Hematopoietic multipotent progenitor cell treated with erythropoietin and hydrocortisone succinate and interleukin-3 and kit ligand, for 8 days (in vitro differentiated cells): ENCODE data around the gene IGSF23.

Experiments used
- DNase-seq: peaks from one replicate; pipeline ENCODE4 v3.0.0-alpha.2; 2015

IGSF23 gene, protein sequence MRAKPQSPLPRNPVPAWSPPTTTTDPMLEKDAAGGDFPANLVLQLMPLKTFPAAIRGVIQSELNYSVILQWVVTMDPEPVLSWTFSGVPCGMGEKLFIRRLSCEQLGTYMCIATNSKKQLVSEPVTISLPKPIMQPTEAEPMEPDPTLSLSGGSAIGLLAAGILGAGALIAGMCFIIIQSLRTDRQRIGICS

DNA sequence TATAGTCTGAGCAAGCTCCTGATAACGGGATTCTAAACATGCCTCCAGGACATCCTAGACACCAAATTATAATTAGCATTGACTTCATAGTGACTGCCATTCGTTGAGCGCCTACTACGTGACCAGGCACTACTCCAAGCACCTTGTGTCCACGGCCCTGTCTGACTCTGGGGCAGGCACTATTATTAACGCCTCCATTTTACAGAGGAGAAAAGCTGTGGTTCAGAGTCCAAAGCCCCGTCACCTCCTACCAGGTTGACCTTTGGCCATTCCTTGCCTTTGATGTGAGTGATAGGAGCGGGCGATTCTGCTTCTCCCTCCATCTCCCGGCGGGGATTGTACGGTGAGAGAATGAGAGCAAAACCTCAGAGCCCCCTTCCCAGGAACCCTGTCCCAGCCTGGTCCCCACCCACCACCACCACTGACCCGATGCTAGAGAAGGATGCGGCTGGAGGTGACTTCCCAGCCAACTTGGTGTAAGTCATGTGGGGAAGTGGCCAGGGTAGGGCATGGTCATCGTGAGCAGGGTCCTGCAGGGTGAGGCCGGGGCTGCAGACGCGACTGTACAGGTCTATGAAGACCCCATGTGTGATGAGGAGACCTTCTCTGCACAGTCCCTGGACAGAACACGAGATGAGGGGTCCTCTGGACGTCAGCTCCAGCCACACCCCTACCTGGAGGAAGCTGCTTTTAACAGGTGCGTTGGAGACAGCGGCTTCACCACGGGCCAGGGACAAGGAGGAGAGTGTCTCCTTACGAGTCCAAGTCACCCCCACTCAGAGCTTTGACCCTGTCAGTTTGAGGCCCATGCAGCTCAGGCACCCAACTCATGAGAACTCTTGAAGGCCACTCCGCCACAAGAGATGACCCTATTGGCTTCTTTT is at the start of gene IGSF23:
Gene IGSF23 (plus strand): TSS at position 269 of the 884 bp plus-strand sequence. CDS start 83 bp downstream, at position 352.
- no peak for DNase-seq

- DNase-seq, result no peak
Observed at GRCh38 chr19:44566984-44567383, 46.4 kb upstream of the IGSF23 start.

GRCh38 chr19:44567745-44568144 is 45.6 kb upstream of the IGSF23 start:
- DNase-seq, result no peak

DNA sequence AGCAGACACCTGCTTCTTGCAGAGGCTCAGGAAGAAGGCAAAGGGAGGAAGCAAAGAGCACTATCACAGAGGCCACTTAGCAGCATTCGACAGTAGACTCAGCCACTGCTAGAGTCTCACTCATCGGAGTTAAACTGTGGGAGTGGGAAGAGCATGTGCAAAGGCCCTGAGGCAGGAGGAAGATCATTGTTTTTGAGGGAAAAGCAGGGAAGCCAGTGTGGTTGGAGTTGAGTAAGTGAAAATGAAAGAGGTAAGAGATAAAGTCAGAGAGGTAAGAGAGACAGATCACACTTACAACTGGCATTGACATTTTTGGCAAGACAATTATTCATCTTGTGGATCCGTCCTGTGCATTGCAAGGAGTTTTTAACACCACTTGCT is 42.8 kb upstream of the IGSF23 start:
- DNase-seq, result no peak

DNA sequence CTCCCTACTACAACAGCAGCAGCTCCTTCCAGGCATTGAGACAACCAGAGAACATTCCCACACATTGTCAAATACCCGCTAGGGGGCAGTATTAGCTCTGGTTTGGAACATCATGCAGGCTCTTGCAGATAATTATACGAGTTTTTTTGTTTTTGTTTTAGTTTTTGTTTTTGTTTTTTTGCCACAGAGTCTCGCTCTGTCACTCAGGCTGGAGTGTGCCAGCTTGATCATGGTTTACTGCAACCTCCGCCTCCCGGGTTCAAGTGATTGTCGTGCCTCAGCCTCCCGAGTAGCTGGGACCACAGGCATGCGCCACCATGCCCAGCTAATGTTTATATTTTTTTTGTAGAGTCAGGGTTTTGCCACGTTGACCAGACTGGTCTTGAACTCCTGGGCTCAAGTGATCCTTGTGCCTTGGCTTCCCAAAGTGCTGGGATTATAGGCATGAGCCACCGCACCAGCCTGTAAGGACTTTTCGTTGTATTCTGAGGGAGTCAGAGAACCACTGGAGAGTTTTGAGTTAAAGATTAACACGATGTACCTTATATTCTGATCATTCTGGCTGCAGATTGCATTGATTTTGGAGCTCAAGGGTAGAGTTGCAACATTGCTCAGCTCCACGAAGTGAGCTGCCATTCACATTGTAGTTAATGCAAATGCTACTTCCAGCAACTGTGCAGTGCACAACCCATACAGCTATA is 42.2 kb upstream of the IGSF23 start:
- peak; percentile 84 for DNase-seq

GRCh38 chr19:44571830-44572580 is 41.4 kb upstream of the IGSF23 start:
- DNase-seq, result no peak

GRCh38 chr19:44572581-44572900 is 40.8 kb upstream of the IGSF23 start:
- DNase-seq, result no peak

DNA sequence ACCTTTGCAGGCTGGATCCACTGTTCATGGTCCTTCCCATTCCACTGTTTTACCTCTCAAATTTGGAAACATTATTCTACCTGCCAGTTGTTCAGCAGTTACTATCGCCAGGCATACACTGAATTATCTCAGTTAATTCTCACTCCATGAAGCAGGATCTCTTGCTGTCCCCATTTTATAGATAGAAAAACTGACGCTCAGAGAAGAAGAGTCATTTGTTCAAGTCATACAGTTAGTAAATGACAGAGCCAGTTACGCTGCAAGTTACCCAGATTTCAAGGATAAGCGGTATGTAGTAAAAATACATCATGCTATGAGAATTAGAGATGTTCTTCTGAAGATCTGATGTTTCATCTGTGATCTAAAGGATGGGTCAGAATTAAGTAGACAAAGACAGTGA is 40.2 kb upstream of the IGSF23 start:
- no peak for DNase-seq

DNA sequence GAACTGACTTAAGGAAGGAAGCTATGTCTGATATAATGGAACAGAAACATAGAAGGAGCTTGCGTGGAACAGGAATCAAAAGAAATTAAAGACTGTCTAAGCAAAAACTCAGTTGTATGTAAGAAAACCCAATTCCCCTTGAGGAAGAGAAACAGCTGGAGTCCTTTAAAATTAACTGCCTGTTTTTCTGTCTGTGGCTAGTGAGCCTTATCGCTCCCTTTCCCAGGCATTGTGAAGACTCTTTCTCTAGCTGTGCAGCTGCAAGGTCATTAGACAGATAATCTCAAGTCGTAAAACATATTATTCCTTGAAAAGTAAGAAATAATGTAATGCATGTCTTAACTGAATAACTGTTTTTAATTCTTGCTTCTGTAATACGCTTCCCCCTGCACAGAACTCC is 39.7 kb upstream of the IGSF23 start:
- DNase-seq, result no peak

GRCh38 chr19:44574186-44574950 is 39.0 kb upstream of the IGSF23 start:
- DNase-seq, result no peak

- no peak for DNase-seq
Observed at GRCh38 chr19:44575116-44575700, 38.2 kb upstream of the IGSF23 start.

- peak; percentile 35 for DNase-seq
Observed at GRCh38 chr19:44576843-44577565, 36.4 kb upstream of the IGSF23 start.

DNA sequence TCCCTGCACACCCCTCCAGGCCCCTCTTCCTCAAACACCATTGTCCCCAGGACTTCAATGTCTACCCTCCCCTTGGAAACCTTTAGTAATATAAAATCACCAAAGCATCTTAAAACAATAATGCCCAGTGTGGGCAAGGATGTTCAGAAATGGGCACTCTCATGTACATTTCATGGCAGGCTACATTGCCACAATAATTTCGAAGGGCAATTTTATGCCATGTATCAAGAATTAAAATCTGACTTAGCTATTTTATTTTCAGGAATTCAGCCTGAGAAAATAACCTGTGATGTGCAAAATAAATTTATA is 35.8 kb upstream of the IGSF23 start:
- no peak for DNase-seq

GRCh38 chr19:44579663-44580365 is 33.5 kb upstream of the IGSF23 start:
- no peak for DNase-seq

- no peak for DNase-seq
Observed at GRCh38 chr19:44580366-44580895, 32.9 kb upstream of the IGSF23 start.

DNA sequence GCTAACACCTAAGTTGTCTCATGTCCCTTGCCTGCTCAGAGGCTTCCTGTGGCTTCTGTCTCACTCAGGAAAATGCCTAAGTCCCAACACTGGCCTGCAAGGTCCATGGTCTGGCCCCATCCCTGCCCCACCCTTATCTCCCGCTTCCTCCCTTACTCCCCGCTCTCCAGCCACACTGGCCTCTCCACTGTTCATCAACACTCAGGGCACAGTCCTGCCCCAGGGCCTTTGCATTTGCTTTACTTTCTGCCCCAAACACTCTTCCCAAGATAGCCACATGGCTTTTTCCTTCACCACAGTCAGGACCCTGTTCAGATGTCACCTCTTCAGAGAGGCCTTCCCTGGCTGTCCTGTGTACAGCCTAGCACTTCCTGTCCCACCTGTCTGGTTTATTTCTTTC is 32.1 kb upstream of the IGSF23 start:
- no peak for DNase-seq

- peak; percentile 36 for DNase-seq
Observed at GRCh38 chr19:44582581-44583265, 30.6 kb upstream of the IGSF23 start.

DNA sequence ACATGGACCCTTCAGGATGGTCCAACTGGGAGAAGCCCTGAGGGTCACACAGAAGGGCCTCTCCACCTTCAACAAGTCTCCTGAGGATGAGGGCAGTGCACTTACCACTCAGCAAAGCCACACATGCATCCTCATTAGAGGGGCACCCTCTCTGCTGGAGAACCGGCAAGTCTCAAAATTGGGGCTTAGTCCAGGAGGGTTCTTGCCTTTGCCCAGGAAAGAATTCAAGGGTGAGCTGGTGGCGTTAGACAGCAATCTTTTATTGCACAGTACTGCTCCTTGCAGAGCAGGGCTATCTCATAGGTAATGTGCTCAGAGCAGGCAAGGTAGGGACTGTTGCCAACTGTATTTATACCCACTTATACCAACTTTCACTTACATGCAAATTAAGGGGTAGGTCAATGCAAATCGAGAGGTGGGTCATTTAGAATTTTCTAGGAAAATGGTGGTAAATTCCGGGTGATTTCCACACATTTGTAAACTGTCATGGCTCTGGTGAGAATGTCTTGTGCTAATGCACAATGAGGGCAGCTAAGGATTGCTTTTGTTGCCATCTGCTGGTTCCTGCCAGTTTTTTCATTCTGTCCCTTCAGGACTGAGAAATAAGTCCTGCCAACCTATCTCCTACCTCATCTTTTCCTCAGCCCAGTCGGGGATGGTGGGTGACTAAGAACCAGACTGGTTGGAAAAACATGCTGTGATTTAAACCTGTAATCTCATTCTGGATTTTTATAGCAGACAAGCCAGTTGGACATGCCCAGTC is 27.8 kb upstream of the IGSF23 start:
- DNase-seq, result peak; percentile 38
